Neural progenitor cell (in vitro differentiated cells): ENCODE measurements around the gene COL26A1. TPM values are rescaled to one million over a fixed set of nuclear protein-coding genes. Genes with fewer than 3 reads are reported as not detected.
A peak's percentile ranks its signal among the peaks of the same experiment; 100 is the strongest.

Experiments
- DNase-seq: peaks from one replicate; pipeline ENCODE4 v3.0.0-alpha.2; 2016; ENCODE audit warnings: low spot score
- H2AFZ ChIP-seq: fragments of 200-600 bp; sonication (generic); replicated peaks from 2 replicates; pipeline ENCODE4 v1.6.1; 2016; ENCODE audit warnings: antibody characterized with exemption
- H3F3A ChIP-seq: fragments of 200-600 bp; sonication (generic); 2 replicates; pipeline ENCODE4 v1.6.1; 2016; ENCODE audit warnings: antibody characterized with exemption, low read depth
- H3K27ac ChIP-seq: fragments of 200-600 bp; sonication (generic); 2 replicates; pipeline ENCODE4 v1.5.1; 2016; ENCODE audit warnings: mild to moderate bottlenecking
- H3K27me3 ChIP-seq: fragments of 200-600 bp; sonication (generic); 2 replicates; pipeline ENCODE4 v1.6.1; 2016; ENCODE audit warnings: mild to moderate bottlenecking, moderate library complexity
- H3K36me3 ChIP-seq: fragments of 200-600 bp; sonication (generic); 2 replicates; pipeline ENCODE4 v1.5.1; 2016
- H3K4me1 ChIP-seq: fragments of 200-600 bp; sonication (generic); 2 replicates; pipeline ENCODE4 v1.6.1; 2016; ENCODE audit warnings: mixed run types
- H3K4me2 ChIP-seq: fragments of 200-600 bp; sonication (generic); 2 replicates; pipeline ENCODE4 v1.6.1; 2016
- H3K4me3 ChIP-seq: fragments of 200-600 bp; sonication (generic); 2 replicates; pipeline ENCODE4 v1.5.1; 2016
- H3K79me2 ChIP-seq: fragments of 200-600 bp; sonication (generic); 2 replicates; pipeline ENCODE4 v1.6.1; 2016; ENCODE audit warnings: low read depth
- H3K9ac ChIP-seq: fragments of 200-600 bp; sonication (generic); 2 replicates; pipeline ENCODE4 v1.6.1; 2016
- H3K9me3 ChIP-seq: fragments of 200-600 bp; sonication (generic); 2 replicates; pipeline ENCODE4 v1.5.1; 2016; ENCODE audit warnings: low read depth
- H4K20me1 ChIP-seq: fragments of 200-600 bp; sonication (generic); 2 replicates; pipeline ENCODE4 v1.6.1; 2016; ENCODE audit warnings: low read depth
- H3K27ac Mint-ChIP-seq: 3 replicates; pipeline ENCODE4 v1.8.0; 2021; ENCODE audit warnings: mixed read lengths
- H3K27me3 Mint-ChIP-seq: 2 replicates; pipeline ENCODE4 v1.8.0; 2022; ENCODE audit warnings: low read depth, mild to moderate bottlenecking, inconsistent platforms, moderate library complexity, mixed read lengths; ENCODE audit not compliant: insufficient read depth
- H3K36me3 Mint-ChIP-seq: 3 replicates; pipeline ENCODE4 v1.8.0; 2021; ENCODE audit warnings: mixed read lengths
- H3K4me1 Mint-ChIP-seq: 3 replicates; pipeline ENCODE4 v1.8.0; 2021; ENCODE audit warnings: mixed read lengths
- H3K4me3 Mint-ChIP-seq: 3 replicates; pipeline ENCODE4 v1.8.0; 2021; ENCODE audit warnings: mild to moderate bottlenecking, moderate library complexity, mixed read lengths
- H3K9me3 Mint-ChIP-seq: 3 replicates; pipeline ENCODE4 v1.8.0; 2020; ENCODE audit warnings: mixed read lengths
- CTCF ChIP-seq: fragments of 200-600 bp; sonication (generic); IDR thresholded peaks from 2 replicates; pipeline ENCODE4 v1.5.1; 2017; ENCODE audit warnings: antibody characterized with exemption, mild to moderate bottlenecking
- EZH2 ChIP-seq: fragments of 200-600 bp; sonication (generic); IDR thresholded peaks from 2 replicates; pipeline ENCODE4 v1.6.1; 2017; ENCODE audit warnings: antibody characterized with exemption, mild to moderate bottlenecking, moderate library complexity
- EZH2phosphoT487 ChIP-seq: fragments of 200-600 bp; sonication (generic); IDR thresholded peaks from 2 replicates; pipeline ENCODE4 v1.6.1; 2017; ENCODE audit warnings: antibody characterized with exemption
- total RNA-seq: library from RNA; depleted of rRNA; stranded (reverse); fragments of >200 nt; gene quantifications from 2 replicates; pipeline ENCODE4 v1.2.3, GENCODE V29; 2015; ENCODE audit warnings: low replicate concordance

Gene COL26A1
- total RNA-seq, 1 donor from 2014 or later: 26.7 TPM

GRCh38 chr7:101595766-101596537, 233.3 kb downstream of the COL26A1 start:
- Histone ChIP-seq H3K9ac (no peak overlapping the region), H3K79me2 (no peaks in the 10 kb centered on the region), H2AFZ (no peak overlapping the region), H3K4me3 (no peak overlapping the region), H3K4me2 (no peak overlapping the region), H3K27me3 (no peaks in the 10 kb centered on the region), H3F3A (no peaks in the 10 kb centered on the region), H3K36me3 (no peaks in the 10 kb centered on the region), H3K4me1 (no peaks in the 10 kb centered on the region), H4K20me1 (no peaks in the 10 kb centered on the region), H3K9me3 (no peaks in the 10 kb centered on the region), H3K27ac (no peak overlapping the region)
- no peak for DNase-seq
- Mint-ChIP-seq H3K4me1 (peaks cover 3% of the 10 kb centered on the region), H3K4me3 (no peak overlapping the region), H3K9me3 (no peaks in the 10 kb centered on the region), H3K36me3 (no peaks in the 10 kb centered on the region), H3K27ac (no peak overlapping the region), H3K27me3 (peaks cover 8% of the 10 kb centered on the region)
- TF ChIP-seq EZH2 (no peak), EZH2phosphoT487 (no peak), CTCF (no peak)

GRCh38 chr7:101596898-101597297, 234.2 kb downstream of the COL26A1 start:
- Histone ChIP-seq H3K4me1 (no peaks in the 10 kb centered on the region), H3K36me3 (no peaks in the 10 kb centered on the region), H3F3A (no peaks in the 10 kb centered on the region), H4K20me1 (no peaks in the 10 kb centered on the region), H3K9me3 (no peaks in the 10 kb centered on the region), H2AFZ (no peak overlapping the region), H3K9ac (no peak overlapping the region), H3K27me3 (peaks cover 1% of the 10 kb centered on the region), H3K79me2 (no peaks in the 10 kb centered on the region), H3K27ac (no peak overlapping the region), H3K4me3 (no peak overlapping the region), H3K4me2 (no peak overlapping the region)
- no peak overlapping the region for H3K4me3 Mint-ChIP-seq
- H3K27me3 Mint-ChIP-seq: peaks cover 10% of the 10 kb centered on the region
- DNase-seq: no peak
- no peaks in the 10 kb centered on the region for H3K9me3 Mint-ChIP-seq
- no peaks in the 10 kb centered on the region for H3K36me3 Mint-ChIP-seq
- no peaks in the 10 kb centered on the region for H3K4me1 Mint-ChIP-seq
- TF ChIP-seq CTCF: no peak
- TF ChIP-seq EZH2: no peak
- TF ChIP-seq EZH2phosphoT487: no peak
- no peak overlapping the region for H3K27ac Mint-ChIP-seq

GRCh38 chr7:101597941-101598340, 235.3 kb downstream of the COL26A1 start:
- Histone ChIP-seq H3K4me2 (no peak overlapping the region), H3K27ac (no peak overlapping the region), H3F3A (peaks cover 2% of the 10 kb centered on the region), H3K9me3 (no peaks in the 10 kb centered on the region), H3K36me3 (no peaks in the 10 kb centered on the region), H3K79me2 (no peaks in the 10 kb centered on the region), H4K20me1 (no peaks in the 10 kb centered on the region), H2AFZ (no peak overlapping the region), H3K4me1 (peaks cover 5% of the 10 kb centered on the region), H3K9ac (no peak overlapping the region), H3K4me3 (no peak overlapping the region), H3K27me3 (peaks cover 5% of the 10 kb centered on the region)
- Mint-ChIP-seq H3K27me3 (peaks cover 9% of the 10 kb centered on the region), H3K9me3 (no peaks in the 10 kb centered on the region), H3K4me1 (peaks cover 5% of the 10 kb centered on the region), H3K27ac (peak overlapping the region; percentile 16), H3K36me3 (no peaks in the 10 kb centered on the region), H3K4me3 (no peak overlapping the region)
- no peak for DNase-seq
- no peak for TF ChIP-seq EZH2
- TF ChIP-seq EZH2phosphoT487: no peak
- no peak for TF ChIP-seq CTCF
